PC-3 (cell line): ENCODE data around the gene APLNR. TPM values are rescaled to one million over a fixed set of nuclear protein-coding genes. Genes with fewer than 3 reads are reported as not detected.

Experiments
- ATAC-seq: fragments of 200-7000 bp; cut with Tn5 transposase; 2 replicates; pipeline ENCODE4 v1.9.1; 2020; ENCODE audit warnings: mild to moderate bottlenecking, moderate library complexity
- BruUV-seq: library from RNA; stranded (reverse); fragments of 400-500 nt; replicated peaks from 2 replicates; lab custom pipeline; 2021; lab: Mats Ljungman, UMichigan
- CTCF ChIA-PET: fragments of 300-600 bp; sonication (Branson Sonifier 250); formaldehyde crosslinking; loops from one replicate; lab custom pipeline; 2022; ENCODE audit warnings: antibody characterized with exemption; lab: Charles Lee
- POLR2A ChIA-PET: fragments of 300-600 bp; sonication (Branson Sonifier 250); formaldehyde crosslinking; loops from one replicate; lab custom pipeline; 2022; ENCODE audit warnings: antibody characterized with exemption; ENCODE audit not compliant: unreplicated experiment; lab: Charles Lee
- DNase-seq: peaks from one replicate; pipeline ENCODE4 v3.0.0-alpha.2; 2015
- H2AFZ ChIP-seq: fragments of 300-600 bp; sonication (generic); 2 replicates; pipeline ENCODE4 v1.6.0; 2016; ENCODE audit warnings: antibody characterized with exemption, low read length
- H3F3A ChIP-seq: fragments of 300-600 bp; sonication (generic); one replicate; pipeline ENCODE4 v1.6.0; 2017; ENCODE audit warnings: antibody characterized with exemption, low read length, control low read depth, mild to moderate bottlenecking; ENCODE audit not compliant: unreplicated experiment
- H3K27ac ChIP-seq: fragments of 300-600 bp; sonication (generic); 2 replicates; pipeline ENCODE4 v1.5.1; 2016; ENCODE audit warnings: mild to moderate bottlenecking, low read length
- H3K27me3 ChIP-seq: fragments of 300-600 bp; sonication (generic); 2 replicates; pipeline ENCODE4 v1.6.1; 2016; ENCODE audit warnings: low read length, mixed read lengths
- H3K36me3 ChIP-seq: fragments of 300-600 bp; sonication (generic); 2 replicates; pipeline ENCODE4 v1.6.1; 2016; ENCODE audit warnings: low read depth, mixed run types, low read length, mixed read lengths
- H3K4me1 ChIP-seq: fragments of 300-600 bp; sonication (generic); 2 replicates; pipeline ENCODE4 v1.5.1; 2016; ENCODE audit warnings: low read length; ENCODE audit not compliant: insufficient read depth
- H3K4me2 ChIP-seq: fragments of 300-600 bp; sonication (generic); 2 replicates; pipeline ENCODE4 v1.6.0; 2016; ENCODE audit warnings: low read length
- H3K4me3 ChIP-seq: fragments of 300-600 bp; sonication (generic); 2 replicates; pipeline ENCODE4 v1.5.1; 2016; ENCODE audit warnings: mild to moderate bottlenecking, low read length, mixed read lengths
- H3K79me2 ChIP-seq: fragments of 300-600 bp; sonication (generic); 2 replicates; pipeline ENCODE4 v1.6.1; 2017; ENCODE audit warnings: low read length, mixed read lengths
- H3K9ac ChIP-seq: fragments of 300-600 bp; sonication (generic); 2 replicates; pipeline ENCODE4 v1.6.0; 2016; ENCODE audit warnings: mild to moderate bottlenecking, low read length
- H3K9me2 ChIP-seq: fragments of 300-600 bp; sonication (generic); replicated peaks from 2 replicates; pipeline ENCODE4 v1.6.1; 2016; ENCODE audit warnings: mixed run types, low read length, mixed read lengths
- H3K9me3 ChIP-seq: fragments of 300-600 bp; sonication (generic); 2 replicates; pipeline ENCODE4 v1.6.1; 2016; ENCODE audit warnings: low read length, mixed read lengths
- H4K20me1 ChIP-seq: fragments of 300-600 bp; sonication (generic); 2 replicates; pipeline ENCODE4 v1.6.1; 2016; ENCODE audit warnings: low read length, mixed read lengths
- EZH2 ChIP-seq: fragments of 300-600 bp; sonication (generic); IDR thresholded peaks from one replicate; pipeline ENCODE4 v1.6.1; 2017; ENCODE audit warnings: antibody characterized with exemption, mild to moderate bottlenecking, low read length; ENCODE audit not compliant: unreplicated experiment
- EZH2phosphoT487 ChIP-seq: fragments of 300-600 bp; sonication (generic); IDR thresholded peaks from 2 replicates; pipeline ENCODE4 v1.6.1; 2018; ENCODE audit warnings: mild to moderate bottlenecking, antibody characterized with exemption, low read length, borderline replicate concordance
- intact Hi-C: fragments of 100-400 bp; cut with micrococcal nuclease; formaldehyde crosslinking; loops from 2 replicates; pipeline ENCODE4 v1.9.0; 2023
- total RNA-seq: library from RNA; depleted of rRNA; stranded (reverse); fragments of >200 nt; gene quantifications from 2 replicates; pipeline ENCODE4 v1.2.3, GENCODE V29; 2014
- TF ChIP-seq, protein P1 (sequence below): fragments of 300-600 bp; sonication (generic); conservative IDR thresholded peaks from 2 replicates; pipeline ENCODE4 v1.5.1; 2017; ENCODE audit warnings: antibody characterized with exemption, low read depth, mild to moderate bottlenecking, low read length

The APLNR gene
- total RNA-seq, 1 experiment from 2014 or later: not detected

DNA sequence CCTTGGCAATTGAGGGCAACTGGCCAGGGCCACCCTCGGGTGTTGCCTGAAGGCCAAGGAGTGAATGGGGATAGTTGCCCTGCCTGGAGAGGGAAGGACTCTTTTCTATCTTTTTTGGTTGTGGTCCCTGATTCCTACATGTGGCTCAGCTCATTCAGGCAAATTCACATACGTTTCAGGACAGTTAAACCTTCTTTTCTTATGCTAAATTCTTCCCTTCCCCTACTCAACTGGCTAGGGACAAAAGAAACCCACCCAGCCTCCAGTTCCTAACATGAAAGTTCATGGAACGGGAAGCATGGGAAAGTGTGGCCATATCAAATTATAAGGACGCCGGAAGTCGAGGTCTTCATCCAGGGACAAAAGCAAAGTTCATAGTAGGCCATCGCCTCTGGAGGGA lies 26.3 kb upstream of the APLNR start:
- no peaks in the 10 kb centered on the region for H3K9me2 ChIP-seq
- intact Hi-C loops: no loop called here
- H3K4me3 ChIP-seq: no peak overlapping the region
- DNase-seq (no peak), ATAC-seq (no peak)
- no TSS peak for BruUV-seq
- no peaks in the 10 kb centered on the region for H4K20me1 ChIP-seq
- peaks cover 19% of the 10 kb centered on the region for H3K27me3 ChIP-seq
- TF ChIP-seq EZH2: no peak
- TF ChIP-seq, protein P1, sequence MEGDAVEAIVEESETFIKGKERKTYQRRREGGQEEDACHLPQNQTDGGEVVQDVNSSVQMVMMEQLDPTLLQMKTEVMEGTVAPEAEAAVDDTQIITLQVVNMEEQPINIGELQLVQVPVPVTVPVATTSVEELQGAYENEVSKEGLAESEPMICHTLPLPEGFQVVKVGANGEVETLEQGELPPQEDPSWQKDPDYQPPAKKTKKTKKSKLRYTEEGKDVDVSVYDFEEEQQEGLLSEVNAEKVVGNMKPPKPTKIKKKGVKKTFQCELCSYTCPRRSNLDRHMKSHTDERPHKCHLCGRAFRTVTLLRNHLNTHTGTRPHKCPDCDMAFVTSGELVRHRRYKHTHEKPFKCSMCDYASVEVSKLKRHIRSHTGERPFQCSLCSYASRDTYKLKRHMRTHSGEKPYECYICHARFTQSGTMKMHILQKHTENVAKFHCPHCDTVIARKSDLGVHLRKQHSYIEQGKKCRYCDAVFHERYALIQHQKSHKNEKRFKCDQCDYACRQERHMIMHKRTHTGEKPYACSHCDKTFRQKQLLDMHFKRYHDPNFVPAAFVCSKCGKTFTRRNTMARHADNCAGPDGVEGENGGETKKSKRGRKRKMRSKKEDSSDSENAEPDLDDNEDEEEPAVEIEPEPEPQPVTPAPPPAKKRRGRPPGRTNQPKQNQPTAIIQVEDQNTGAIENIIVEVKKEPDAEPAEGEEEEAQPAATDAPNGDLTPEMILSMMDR: no peak
- no peaks in the 10 kb centered on the region for H3K9me3 ChIP-seq
- no peaks in the 10 kb centered on the region for H3K4me1 ChIP-seq
- CTCF ChIA-PET: interaction anchor here (0.7 kb wide), 1 partner anchor 422 kb away, joined by 3 read pairs; no protein-coding TSS in a partner anchor
- H3K27ac ChIP-seq: no peak overlapping the region
- POLR2A ChIA-PET: no interaction called here
- H3K4me2 ChIP-seq: no peak overlapping the region
- H3F3A ChIP-seq: no peaks in the 10 kb centered on the region
- H3K79me2 ChIP-seq: no peaks in the 10 kb centered on the region
- H2AFZ ChIP-seq: no peak overlapping the region
- no peaks in the 10 kb centered on the region for H3K36me3 ChIP-seq
- H3K9ac ChIP-seq: no peak overlapping the region

GRCh38 chr11:57262157-57262556 lies 25.1 kb upstream of the APLNR start:
- ChIA-PET POLR2A (no interaction called here), CTCF (no interaction called here)
- H3K4me3 ChIP-seq: no peak overlapping the region
- H3K27me3 ChIP-seq: peaks cover 19% of the 10 kb centered on the region
- no peaks in the 10 kb centered on the region for H3K4me1 ChIP-seq
- H4K20me1 ChIP-seq: no peaks in the 10 kb centered on the region
- H3K79me2 ChIP-seq: no peaks in the 10 kb centered on the region
- no peak overlapping the region for H3K9ac ChIP-seq
- DNase-seq (no peak), ATAC-seq (no peak)
- no peak overlapping the region for H3K4me2 ChIP-seq
- no peak overlapping the region for H2AFZ ChIP-seq
- H3K9me2 ChIP-seq: no peaks in the 10 kb centered on the region
- BruUV-seq: no TSS peak
- intact Hi-C loops: no loop called here
- no peaks in the 10 kb centered on the region for H3K36me3 ChIP-seq
- H3K9me3 ChIP-seq: no peaks in the 10 kb centered on the region
- H3F3A ChIP-seq: no peaks in the 10 kb centered on the region
- no peak overlapping the region for H3K27ac ChIP-seq
- TF ChIP-seq, protein P1: no peak
- TF ChIP-seq EZH2: no peak
- no peak for TF ChIP-seq EZH2phosphoT487

- H3K9ac ChIP-seq: no peak overlapping the region
- H3K79me2 ChIP-seq: no peaks in the 10 kb centered on the region
- POLR2A ChIA-PET: no interaction called here
- H3K4me1 ChIP-seq: no peaks in the 10 kb centered on the region
- peaks cover 19% of the 10 kb centered on the region for H3K27me3 ChIP-seq
- H3K4me2 ChIP-seq: no peak overlapping the region
- no peaks in the 10 kb centered on the region for H4K20me1 ChIP-seq
- TF ChIP-seq EZH2: no peak
- TF ChIP-seq, protein P1: no peak
- TF ChIP-seq EZH2phosphoT487: no peak
- BruUV-seq: no TSS peak
- intact Hi-C loops: no loop called here
- DNase-seq: no peak
- H3K36me3 ChIP-seq: no peaks in the 10 kb centered on the region
- CTCF ChIA-PET: no interaction called here
- no peaks in the 10 kb centered on the region for H3K9me3 ChIP-seq
- no peak; the same call in 1 of the 2 replicates for ATAC-seq
- H3K9me2 ChIP-seq: no peaks in the 10 kb centered on the region
- H3K27ac ChIP-seq: no peak overlapping the region
- H3F3A ChIP-seq: no peaks in the 10 kb centered on the region
- H2AFZ ChIP-seq: no peak overlapping the region
- H3K4me3 ChIP-seq: no peak overlapping the region
These were observed 24.1 kb upstream of the APLNR start for GRCh38 chr11:57260937-57261783.
